Measurements from ENCODE around the gene FA2H. TPM values are rescaled to one million over a fixed set of nuclear protein-coding genes. Genes with fewer than 3 reads are reported as not detected.

FA2H gene
- total RNA-seq, 1 donor from 2014 or later, result not detected

DNA sequence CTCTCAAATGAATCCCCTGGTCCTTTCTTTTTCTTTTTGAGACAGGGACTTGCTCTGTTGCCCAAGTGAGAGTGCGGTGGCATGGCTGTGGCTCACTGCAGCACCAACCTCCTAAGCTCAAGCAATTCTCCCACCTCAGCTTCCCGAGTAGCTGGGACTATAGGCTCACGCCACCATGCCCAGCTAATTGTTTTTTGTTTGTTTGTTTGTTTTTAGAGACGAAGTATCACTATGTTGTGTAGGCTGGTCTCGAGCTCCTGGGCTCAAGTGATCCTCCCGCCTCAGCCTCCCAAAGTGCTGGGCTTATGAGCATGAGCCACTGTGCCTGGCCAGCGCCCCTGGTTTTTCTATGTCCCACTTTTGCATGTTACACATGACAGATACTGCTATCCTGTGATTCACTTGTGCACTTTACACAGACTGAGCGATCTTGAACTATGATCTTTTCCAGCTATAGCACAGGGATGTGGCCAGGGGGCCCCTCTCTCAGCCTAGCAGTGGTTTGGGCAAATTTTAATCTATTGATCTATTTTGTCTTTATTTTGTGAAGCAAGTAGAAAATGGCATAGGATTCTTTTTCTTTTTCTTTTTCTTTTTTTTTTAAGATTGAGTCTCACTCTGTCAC is 42.7 kb downstream of the FA2H start:
- Mint-ChIP-seq H3K36me3 (no peaks in the 10 kb centered on the region), H3K4me3 (no peak overlapping the region), H3K4me1 (peaks cover 22% of the 10 kb centered on the region), H3K9me3 (peaks cover 1% of the 10 kb centered on the region), H3K27me3 (ENCODE audit: insufficient read depth, low read depth) (peaks cover 3% of the 10 kb centered on the region), H3K27ac (no peak overlapping the region)
- Histone ChIP-seq H3K9ac (no peak overlapping the region), H3K27me3 (no peaks in the 10 kb centered on the region), H3F3A (ENCODE audit: low read depth) (no peaks in the 10 kb centered on the region), H3K27ac (no peak overlapping the region), H4K20me1 (ENCODE audit: low read depth) (no peaks in the 10 kb centered on the region), H2AFZ (replicated peaks) (no peak overlapping the region), H3K9me3 (ENCODE audit: low read depth) (no peaks in the 10 kb centered on the region), H3K4me2 (no peak overlapping the region), H3K79me2 (ENCODE audit: low read depth) (no peaks in the 10 kb centered on the region), H3K4me1 (peaks cover 15% of the 10 kb centered on the region), H3K4me3 (no peak overlapping the region), H3K36me3 (no peaks in the 10 kb centered on the region)
- TF ChIP-seq CTCF (IDR thresholded peaks at IDR 0.05) (no peak), EZH2phosphoT487 (IDR thresholded peaks at IDR 0.05) (no peak), EZH2 (IDR thresholded peaks at IDR 0.05) (no peak)
- DNase-seq (ENCODE audit: low spot score), result no peak

DNA sequence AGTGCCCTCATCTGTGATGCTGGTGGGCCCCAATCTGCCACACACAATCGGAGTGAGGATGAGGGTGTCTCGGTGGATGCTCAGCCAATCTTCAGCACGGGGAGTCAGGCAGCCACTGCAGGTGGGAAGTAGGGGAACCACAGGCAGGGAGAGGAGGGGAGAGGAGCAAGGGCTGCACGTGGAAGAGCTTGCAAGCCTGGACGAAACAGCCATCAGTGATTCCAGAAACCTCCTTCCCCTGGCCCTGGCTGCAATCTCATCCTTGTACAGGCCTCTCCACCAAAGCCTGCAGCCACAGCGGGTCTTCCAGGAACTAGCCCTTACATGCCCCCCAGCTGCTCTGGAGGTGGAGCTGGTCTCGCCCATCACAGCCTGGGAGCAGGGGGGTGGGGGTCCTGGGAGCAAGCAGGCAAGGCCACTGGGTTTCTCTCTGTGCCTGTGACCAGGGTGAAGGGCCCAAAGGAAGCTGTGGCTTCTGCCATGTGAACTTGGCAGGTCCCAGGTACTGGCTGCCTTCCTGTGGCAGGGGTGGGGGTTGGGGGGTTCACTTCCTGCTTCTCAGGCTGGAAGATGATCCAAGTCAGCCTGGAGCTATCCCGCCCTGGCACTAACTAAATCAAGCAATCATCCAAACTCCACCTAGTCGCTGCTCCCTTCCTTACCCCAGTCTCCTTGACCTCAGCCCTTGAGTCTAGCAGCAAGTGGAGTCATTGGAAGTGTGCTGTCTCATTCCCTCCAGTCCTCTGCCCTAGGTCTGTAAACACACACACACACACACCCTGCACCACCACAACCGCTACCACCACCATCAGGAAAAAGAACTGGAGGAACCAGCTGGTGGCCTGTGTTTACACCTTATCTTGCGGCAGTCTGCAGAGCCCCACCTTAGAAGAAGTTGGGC is 44.6 kb downstream of the FA2H start:
- Histone ChIP-seq H3K79me2 (ENCODE audit: low read depth) (no peaks in the 10 kb centered on the region), H3K36me3 (no peaks in the 10 kb centered on the region), H2AFZ (replicated peaks) (peak overlapping the region; percentile 58), H3K4me2 (no peak overlapping the region), H3F3A (ENCODE audit: low read depth) (no peaks in the 10 kb centered on the region), H3K9ac (no peak overlapping the region), H3K4me1 (peaks cover 12% of the 10 kb centered on the region), H3K27ac (no peak overlapping the region), H3K9me3 (ENCODE audit: low read depth) (no peaks in the 10 kb centered on the region), H4K20me1 (ENCODE audit: low read depth) (no peaks in the 10 kb centered on the region), H3K4me3 (no peak overlapping the region), H3K27me3 (no peaks in the 10 kb centered on the region)
- Mint-ChIP-seq H3K4me1 (peaks cover 17% of the 10 kb centered on the region), H3K4me3 (no peak overlapping the region), H3K36me3 (no peaks in the 10 kb centered on the region), H3K27ac (peak overlapping the region; percentile 59), H3K9me3 (peaks cover 10% of the 10 kb centered on the region), H3K27me3 (ENCODE audit: insufficient read depth, low read depth) (peaks cover 8% of the 10 kb centered on the region)
- no peak for TF ChIP-seq EZH2 (IDR thresholded peaks at IDR 0.05)
- no peak for TF ChIP-seq CTCF (IDR thresholded peaks at IDR 0.05)
- no peak for TF ChIP-seq EZH2phosphoT487 (IDR thresholded peaks at IDR 0.05)
- no peak for DNase-seq (ENCODE audit: low spot score)

GRCh38 chr16:74727903-74728302 is 46.7 kb downstream of the FA2H start:
- Histone ChIP-seq H3K4me3 (no peak overlapping the region), H3K36me3 (no peaks in the 10 kb centered on the region), H4K20me1 (ENCODE audit: low read depth) (no peaks in the 10 kb centered on the region), H3K4me1 (no peaks in the 10 kb centered on the region), H3K27ac (no peak overlapping the region), H3K4me2 (no peak overlapping the region), H3K9ac (no peak overlapping the region), H3K9me3 (ENCODE audit: low read depth) (no peaks in the 10 kb centered on the region), H3K27me3 (no peaks in the 10 kb centered on the region), H3K79me2 (ENCODE audit: low read depth) (no peaks in the 10 kb centered on the region), H2AFZ (replicated peaks) (no peak overlapping the region), H3F3A (ENCODE audit: low read depth) (no peaks in the 10 kb centered on the region)
- no peak for DNase-seq (ENCODE audit: low spot score)
- Mint-ChIP-seq H3K4me1 (peaks cover 16% of the 10 kb centered on the region), H3K27me3 (ENCODE audit: insufficient read depth, low read depth) (peaks cover 10% of the 10 kb centered on the region), H3K4me3 (no peak overlapping the region), H3K9me3 (peaks cover 10% of the 10 kb centered on the region), H3K27ac (peak overlapping the region; percentile 51), H3K36me3 (no peaks in the 10 kb centered on the region)
- TF ChIP-seq CTCF (IDR thresholded peaks at IDR 0.05), result no peak
- no peak for TF ChIP-seq EZH2phosphoT487 (IDR thresholded peaks at IDR 0.05)
- TF ChIP-seq EZH2 (IDR thresholded peaks at IDR 0.05), result no peak
